Sigmoid colon (tissue), 7 donors: ENCODE measurements around the gene URGCP. TPM values are rescaled to one million over a fixed set of nuclear protein-coding genes. Genes with fewer than 3 reads are reported as not detected.

Source experiments
- DNase-seq: peaks from one replicate; pipeline ENCODE4 v3.0.0-alpha.2; 2019
- H3K27ac ChIP-seq, 4 donors: fragments of 200-600 bp; sonication (generic); one replicate each; pipeline ENCODE4 v1.5.1; 2016 to 2019; ENCODE audit warnings: mild to moderate bottlenecking in 1 of 4
- H3K27me3 ChIP-seq, 3 donors: fragments of 200-600 bp; sonication (generic); one replicate each; pipeline ENCODE4 v1.5.1; 2019; ENCODE audit warnings: mild to moderate bottlenecking in 1 of 3
- H3K36me3 ChIP-seq, 4 donors: fragments of 200-600 bp; sonication (generic); one replicate each; pipeline ENCODE4 v1.5.1; 2016 to 2019
- H3K4me1 ChIP-seq, 4 donors: fragments of 200-600 bp; sonication (generic); one replicate each; pipeline ENCODE4 v1.5.1; 2017 to 2019
- H3K4me3 ChIP-seq, 4 donors: fragments of 200-600 bp; sonication (generic); one replicate each; pipeline ENCODE4 v1.5.1; 2017 to 2019; ENCODE audit warnings: mild to moderate bottlenecking in 2 of 4, moderate library complexity in 1 of 4
- H3K9me3 ChIP-seq, 4 donors: fragments of 200-600 bp in 3 of 4; sonication (generic) in 3 of 4; one replicate each; pipeline versions ENCODE4 v1.5.1 to v1.6.1; 2013 to 2019
- EP300 ChIP-seq, 4 donors: sonication (generic); formaldehyde crosslinking; IDR thresholded peaks; one replicate each; pipeline ENCODE4 v1.6.1; 2017; ENCODE audit warnings: antibody characterized with exemption in 4 of 4
- POLR2A ChIP-seq, 2 donors: fragments of 450-650 bp; IDR thresholded peaks; one replicate each; pipeline ENCODE4 v1.6.1; 2016; ENCODE audit warnings: antibody characterized with exemption in 2 of 2, mild to moderate bottlenecking in 2 of 2, moderate library complexity in 2 of 2
- POLR2AphosphoS5 ChIP-seq, 4 donors: sonication (generic); formaldehyde crosslinking; IDR thresholded peaks; one replicate each; pipeline ENCODE4 v1.6.1; 2017; ENCODE audit warnings: antibody characterized with exemption in 4 of 4
- WGBS, 2 donors: extraction: QIAGEN DNeasy Blood & Tissue Kit; methylation state at CpG; one replicate each; pipeline ENCODE4 v1.1.7; 2013; 5-methylcytosine and 5-hydroxymethylcytosine counted together
- intact Hi-C: fragments of 100-400 bp; cut with DNase I; formaldehyde crosslinking; loops from one replicate; pipeline ENCODE4 v1.15.1; 2023
- polyA plus RNA-seq, 3 donors: library from polyadenylated mRNA; stranded (reverse); fragments of 200-250 nt; gene quantifications; one replicate each; pipeline ENCODE4 v1.2.3, GENCODE V29; 2013
- total RNA-seq, 4 donors: library from RNA; depleted of rRNA; stranded (reverse); fragments of >200 nt; gene quantifications; one replicate each; pipeline ENCODE4 v1.1.0, GENCODE V29; 2016
- TF ChIP-seq, protein P1 (sequence below), 4 experiments: fragments of 450-650 bp in 3 of 4; fragments of 200-600 bp in 1 of 4; IDR thresholded peaks; one replicate each; pipeline ENCODE4 v1.5.1; 2016 to 2019; ENCODE audit warnings: antibody characterized with exemption in 4 of 4, mild to moderate bottlenecking in 3 of 4, moderate library complexity in 2 of 4
- donor health status: healthy with polysubstance abuse.
- donor health status: Bipolar disorder and iron deficiency.
- donor health status: healthy.

URGCP gene
- total and polyA plus RNA-seq, 7 donors: 18.0 to 32.7 (median 21.5) TPM

DNA sequence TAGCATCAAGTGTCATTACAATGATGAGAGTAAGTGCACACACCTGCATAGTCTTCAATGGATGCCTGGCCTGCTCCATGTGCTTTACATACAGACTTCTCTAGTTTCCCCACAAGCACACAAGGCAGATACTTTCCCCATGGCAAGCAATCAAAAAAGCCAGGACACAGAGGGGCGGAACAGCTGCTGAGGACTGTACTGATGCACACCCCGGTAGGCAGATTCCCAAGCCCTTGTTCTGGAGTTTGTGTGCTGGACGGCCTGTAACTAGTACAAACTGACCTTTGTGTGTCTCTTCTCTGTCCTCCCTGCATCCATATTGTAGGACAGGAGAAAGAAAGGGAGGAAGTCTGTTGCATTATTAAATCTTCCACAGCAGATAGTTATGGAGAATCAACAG is 45.6 kb upstream of the URGCP start:
- intact Hi-C loops: no loop called here
- no peaks in the 10 kb centered on the region for H3K4me1 ChIP-seq
- H3K27me3 ChIP-seq: no peaks in the 10 kb centered on the region
- H3K27ac ChIP-seq: no peak overlapping the region
- H3K36me3 ChIP-seq: peaks cover 8 to 68% (median 24%) of the 10 kb centered on the region in 4 donors
- no peak for TF ChIP-seq POLR2A (IDR thresholded peaks at IDR 0.05)
- TF ChIP-seq EP300 (IDR thresholded peaks at IDR 0.05): no peak
- TF ChIP-seq, protein P1, sequence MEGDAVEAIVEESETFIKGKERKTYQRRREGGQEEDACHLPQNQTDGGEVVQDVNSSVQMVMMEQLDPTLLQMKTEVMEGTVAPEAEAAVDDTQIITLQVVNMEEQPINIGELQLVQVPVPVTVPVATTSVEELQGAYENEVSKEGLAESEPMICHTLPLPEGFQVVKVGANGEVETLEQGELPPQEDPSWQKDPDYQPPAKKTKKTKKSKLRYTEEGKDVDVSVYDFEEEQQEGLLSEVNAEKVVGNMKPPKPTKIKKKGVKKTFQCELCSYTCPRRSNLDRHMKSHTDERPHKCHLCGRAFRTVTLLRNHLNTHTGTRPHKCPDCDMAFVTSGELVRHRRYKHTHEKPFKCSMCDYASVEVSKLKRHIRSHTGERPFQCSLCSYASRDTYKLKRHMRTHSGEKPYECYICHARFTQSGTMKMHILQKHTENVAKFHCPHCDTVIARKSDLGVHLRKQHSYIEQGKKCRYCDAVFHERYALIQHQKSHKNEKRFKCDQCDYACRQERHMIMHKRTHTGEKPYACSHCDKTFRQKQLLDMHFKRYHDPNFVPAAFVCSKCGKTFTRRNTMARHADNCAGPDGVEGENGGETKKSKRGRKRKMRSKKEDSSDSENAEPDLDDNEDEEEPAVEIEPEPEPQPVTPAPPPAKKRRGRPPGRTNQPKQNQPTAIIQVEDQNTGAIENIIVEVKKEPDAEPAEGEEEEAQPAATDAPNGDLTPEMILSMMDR (IDR thresholded peaks at IDR 0.05): no peak
- TF ChIP-seq POLR2AphosphoS5 (IDR thresholded peaks at IDR 0.05): no peak
- no peak overlapping the region for H3K4me3 ChIP-seq
- 93 to 94% methylated on average over 3 of the region's 3 CpGs for WGBS, 2 donors
- DNase-seq: peak; percentile 5
- H3K9me3 ChIP-seq: no peaks in the 10 kb centered on the region

DNA sequence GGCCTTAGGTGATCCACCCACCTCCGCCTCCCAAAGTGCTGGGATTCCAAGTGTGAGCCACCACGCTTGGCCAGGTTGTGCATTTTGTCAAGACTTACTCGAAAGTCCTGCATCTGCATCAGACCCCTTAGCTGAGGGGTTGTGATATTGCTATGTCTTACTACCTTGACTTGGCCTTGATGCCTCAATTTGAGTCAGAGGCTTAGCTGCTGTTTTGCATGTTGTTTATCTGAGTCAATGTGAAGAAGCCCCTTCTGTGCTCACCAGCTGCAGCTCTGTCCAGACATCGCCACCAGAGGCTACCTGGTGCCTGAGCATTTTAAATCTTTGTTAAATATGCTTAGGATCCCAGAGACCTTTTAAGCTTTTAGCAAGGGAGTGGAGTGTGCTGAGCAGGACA is 37.9 kb upstream of the URGCP start:
- H3K9me3 ChIP-seq: no peaks in the 10 kb centered on the region
- H3K27ac ChIP-seq: no peak overlapping the region
- WGBS, 2 donors: 92 to 96% methylated on average over 4 of the region's 4 CpGs
- peak; percentile 4 for DNase-seq
- no peak overlapping the region for H3K4me3 ChIP-seq
- no peaks in the 10 kb centered on the region for H3K4me1 ChIP-seq
- peaks cover 0 to 32% (median 7%) of the 10 kb centered on the region in 4 donors for H3K36me3 ChIP-seq
- no peaks in the 10 kb centered on the region for H3K27me3 ChIP-seq
- no peak for TF ChIP-seq EP300 (IDR thresholded peaks at IDR 0.05)
- no peak for TF ChIP-seq POLR2A (IDR thresholded peaks at IDR 0.05)
- TF ChIP-seq POLR2AphosphoS5 (IDR thresholded peaks at IDR 0.05): no peak
- TF ChIP-seq, protein P1 (IDR thresholded peaks at IDR 0.05): no peak
- intact Hi-C loops: no loop called here

DNA sequence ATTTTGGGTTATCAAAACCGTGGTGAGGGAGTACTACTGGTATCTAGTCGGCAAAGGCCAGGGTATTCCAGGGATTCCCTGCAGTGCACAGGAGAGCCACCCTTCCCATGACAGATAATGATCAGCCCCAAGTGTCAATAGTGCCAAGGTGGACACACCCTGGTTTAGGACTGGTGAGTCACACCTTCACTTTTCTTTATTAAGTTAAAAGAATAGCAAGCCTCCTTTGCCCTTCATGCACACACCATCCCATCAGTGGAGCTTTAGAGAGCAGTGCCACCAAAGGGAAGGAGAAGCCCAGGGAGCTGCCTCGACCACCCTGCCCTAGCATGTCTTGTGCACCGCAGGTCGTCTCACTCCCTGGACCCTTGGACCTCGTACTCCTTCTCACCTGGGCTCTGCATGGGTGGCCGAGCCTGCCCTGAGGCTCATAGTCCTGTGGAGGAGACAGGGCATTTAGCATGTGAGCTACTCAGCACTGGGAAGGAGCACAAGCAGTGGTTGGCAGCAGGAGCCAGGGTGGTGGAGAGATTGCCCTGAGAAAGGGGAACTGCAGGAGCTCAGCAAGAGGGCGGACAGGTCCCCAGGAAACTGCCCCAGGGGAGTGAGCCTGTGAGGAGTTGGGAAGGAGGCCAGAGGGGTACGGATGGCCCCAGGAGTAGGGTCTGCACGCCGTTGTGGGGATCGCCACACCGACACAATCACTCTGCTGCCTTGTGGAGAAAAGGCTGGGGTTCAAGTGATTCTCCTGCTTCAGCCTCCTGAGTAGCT is 37.2 kb upstream of the URGCP start:
- Histone ChIP-seq H3K36me3 (peaks cover 0 to 25% (median 7%) of the 10 kb centered on the region in 4 donors), H3K9me3 (no peaks in the 10 kb centered on the region), H3K4me3 (no peak overlapping the region), H3K27ac (no peak overlapping the region), H3K4me1 (no peaks in the 10 kb centered on the region), H3K27me3 (no peaks in the 10 kb centered on the region)
- intact Hi-C loops: no loop called here
- WGBS, 2 donors: 65 to 86% methylated on average over 13 of the region's 13 CpGs
- DNase-seq: peak; percentile 49
- TF ChIP-seq, protein P1 (IDR thresholded peaks at IDR 0.05): no peak

DNA sequence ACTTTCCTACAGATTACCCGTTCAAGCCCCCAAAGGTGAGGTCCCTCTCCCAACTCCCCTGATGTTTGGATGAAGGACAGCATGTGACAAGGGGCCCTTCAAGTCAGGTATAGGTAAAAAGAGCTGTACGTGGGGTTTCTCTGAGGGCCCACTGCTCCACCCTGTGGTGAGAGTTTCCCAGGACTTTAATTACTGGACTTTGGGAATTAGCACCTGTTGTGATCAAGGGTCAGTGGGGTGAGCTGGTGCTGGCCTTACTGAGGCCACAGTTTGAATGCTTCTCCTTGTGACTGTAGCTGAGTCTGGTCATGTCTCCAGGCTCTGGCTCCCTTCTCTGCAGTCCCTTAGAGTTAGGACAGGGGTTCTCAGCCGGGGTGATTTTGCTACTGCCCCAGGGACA is 36.6 kb upstream of the URGCP start:
- Histone ChIP-seq H3K4me1 (no peaks in the 10 kb centered on the region), H3K9me3 (no peaks in the 10 kb centered on the region), H3K27ac (no peak overlapping the region), H3K36me3 (peaks cover 0 to 22% (median 7%) of the 10 kb centered on the region in 4 donors), H3K4me3 (no peak overlapping the region), H3K27me3 (no peaks in the 10 kb centered on the region)
- DNase-seq: peak; percentile 27
- TF ChIP-seq POLR2AphosphoS5 (IDR thresholded peaks at IDR 0.05) (no peak), POLR2A (IDR thresholded peaks at IDR 0.05) (no peak), EP300 (IDR thresholded peaks at IDR 0.05) (no peak)
- TF ChIP-seq, protein P1 (IDR thresholded peaks at IDR 0.05): no peak
- intact Hi-C loops: no loop called here
- WGBS, 2 donors: 51 to 77% methylated on average over 3 of the region's 3 CpGs

DNA sequence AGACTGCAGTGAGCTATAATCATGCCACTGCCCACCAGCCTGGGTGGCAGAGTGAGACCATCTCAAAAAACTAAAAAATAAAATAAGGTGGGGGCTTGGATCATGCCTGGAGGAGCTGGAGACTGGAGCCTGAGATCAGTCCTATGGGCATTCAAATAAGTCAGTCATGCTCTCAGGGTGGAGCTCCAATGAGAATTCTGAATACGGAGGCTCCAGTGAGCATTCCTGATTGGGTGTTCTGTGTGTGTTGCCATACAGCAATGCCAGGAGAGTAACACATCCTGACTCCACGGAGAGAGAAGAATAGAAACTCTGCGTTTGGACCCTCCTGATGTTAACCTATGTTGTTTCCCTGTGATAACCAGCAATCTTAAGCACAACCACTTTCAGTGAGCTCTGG is 35.9 kb upstream of the URGCP start:
- Histone ChIP-seq H3K27me3 (no peaks in the 10 kb centered on the region), H3K9me3 (no peaks in the 10 kb centered on the region), H3K36me3 (peaks cover 0 to 18% (median 7%) of the 10 kb centered on the region in 4 donors), H3K4me1 (no peaks in the 10 kb centered on the region), H3K4me3 (no peak overlapping the region), H3K27ac (no peak overlapping the region)
- WGBS, 2 donors: 74 to 76% methylated on average over 3 of the region's 3 CpGs
- no peak for DNase-seq
- intact Hi-C loops: no loop called here
- TF ChIP-seq POLR2A (IDR thresholded peaks at IDR 0.05): no peak
- TF ChIP-seq EP300 (IDR thresholded peaks at IDR 0.05): no peak
- TF ChIP-seq, protein P1 (IDR thresholded peaks at IDR 0.05): no peak
- no peak for TF ChIP-seq POLR2AphosphoS5 (IDR thresholded peaks at IDR 0.05)
